Measurements from ENCODE around the gene COLEC12.

The COLEC12 gene

GRCh38 chr18:435940-436339 lies 64.6 kb downstream of the COLEC12 start:
- no peak overlapping the region for H3K4me3 ChIP-seq (ENCODE audit: low read depth, low read length)
- TF ChIP-seq MYC (IDR thresholded peaks at IDR 0.05; ENCODE audit: low read depth, low read length) (no peak), POLR2A (IDR thresholded peaks at IDR 0.05; ENCODE audit: extremely low read depth, insufficient read length) (no peak), CTCF (IDR thresholded peaks at IDR 0.05; ENCODE audit: low read depth, low read length) (no peak), MAX (IDR thresholded peaks at IDR 0.05; ENCODE audit: low read depth, low read length) (no peak)
- DNase-seq (ENCODE audit: low read depth), result no peak

GRCh38 chr18:434410-434809 lies 66.1 kb downstream of the COLEC12 start:
- no peak overlapping the region for H3K4me3 ChIP-seq (ENCODE audit: low read depth, low read length)
- DNase-seq (ENCODE audit: low read depth), result no peak
- TF ChIP-seq POLR2A (IDR thresholded peaks at IDR 0.05; ENCODE audit: extremely low read depth, insufficient read length) (no peak), MYC (IDR thresholded peaks at IDR 0.05; ENCODE audit: low read depth, low read length) (no peak), CTCF (IDR thresholded peaks at IDR 0.05; ENCODE audit: low read depth, low read length) (no peak), MAX (IDR thresholded peaks at IDR 0.05; ENCODE audit: low read depth, low read length) (no peak)

GRCh38 chr18:433960-434359 lies 66.5 kb downstream of the COLEC12 start:
- DNase-seq (ENCODE audit: low read depth), result no peak
- no peak overlapping the region for H3K4me3 ChIP-seq (ENCODE audit: low read depth, low read length)
- TF ChIP-seq MYC (IDR thresholded peaks at IDR 0.05; ENCODE audit: low read depth, low read length), result no peak
- TF ChIP-seq MAX (IDR thresholded peaks at IDR 0.05; ENCODE audit: low read depth, low read length), result no peak
- TF ChIP-seq CTCF (IDR thresholded peaks at IDR 0.05; ENCODE audit: low read depth, low read length), result no peak
- TF ChIP-seq POLR2A (IDR thresholded peaks at IDR 0.05; ENCODE audit: extremely low read depth, insufficient read length), result no peak

GRCh38 chr18:433298-433697 lies 67.2 kb downstream of the COLEC12 start:
- no peak for DNase-seq (ENCODE audit: low read depth)
- no peak overlapping the region for H3K4me3 ChIP-seq (ENCODE audit: low read depth, low read length)
- TF ChIP-seq MYC (IDR thresholded peaks at IDR 0.05; ENCODE audit: low read depth, low read length) (no peak), MAX (IDR thresholded peaks at IDR 0.05; ENCODE audit: low read depth, low read length) (no peak), CTCF (IDR thresholded peaks at IDR 0.05; ENCODE audit: low read depth, low read length) (no peak), POLR2A (IDR thresholded peaks at IDR 0.05; ENCODE audit: extremely low read depth, insufficient read length) (no peak)

DNA sequence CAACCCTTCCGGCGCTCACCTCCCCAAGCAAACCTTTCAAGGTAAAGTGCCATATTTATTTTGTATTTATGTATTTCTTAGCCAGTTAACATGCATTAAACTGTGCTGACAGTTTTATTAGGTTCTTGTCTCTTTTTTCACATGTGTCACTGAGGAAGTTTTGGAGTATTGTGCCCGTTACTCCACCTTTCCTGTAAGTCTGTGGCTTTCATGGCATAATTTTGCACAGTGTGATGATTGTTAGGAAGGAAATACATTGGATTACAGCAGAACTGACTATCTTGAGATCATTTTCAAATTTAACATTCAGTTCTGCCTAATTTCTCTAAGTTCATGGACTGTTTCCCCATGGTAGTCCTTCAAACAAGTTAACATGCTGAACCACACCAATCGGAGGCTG lies 67.7 kb downstream of the COLEC12 start:
- no peak overlapping the region for H3K4me3 ChIP-seq (ENCODE audit: low read depth, low read length)
- DNase-seq (ENCODE audit: low read depth), result no peak
- TF ChIP-seq CTCF (IDR thresholded peaks at IDR 0.05; ENCODE audit: low read depth, low read length) (no peak), MYC (IDR thresholded peaks at IDR 0.05; ENCODE audit: low read depth, low read length) (no peak), POLR2A (IDR thresholded peaks at IDR 0.05; ENCODE audit: extremely low read depth, insufficient read length) (no peak), MAX (IDR thresholded peaks at IDR 0.05; ENCODE audit: low read depth, low read length) (no peak)

DNA sequence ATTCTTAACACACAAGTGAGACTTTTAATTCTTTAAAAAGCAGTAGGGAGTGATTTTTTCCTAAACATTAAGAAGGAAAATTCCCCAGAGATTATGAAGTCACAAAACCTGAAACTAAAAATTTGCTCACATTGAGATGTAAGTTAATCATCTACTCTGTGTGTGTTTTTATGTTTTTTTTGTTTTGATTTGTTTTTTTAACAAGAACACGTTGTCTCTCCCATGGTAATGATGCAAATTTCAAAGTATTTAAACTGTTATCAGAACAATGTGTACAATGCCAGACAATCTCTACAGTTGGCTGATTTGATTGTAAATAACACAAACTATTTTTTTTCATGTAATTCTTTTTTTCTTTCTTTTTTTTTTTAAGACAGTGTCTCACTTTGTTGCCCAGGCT lies 71.5 kb downstream of the COLEC12 start:
- TF ChIP-seq MYC (IDR thresholded peaks at IDR 0.05; ENCODE audit: low read depth, low read length) (no peak), POLR2A (IDR thresholded peaks at IDR 0.05; ENCODE audit: extremely low read depth, insufficient read length) (no peak)
- no peak overlapping the region for H3K4me3 ChIP-seq (ENCODE audit: low read depth, low read length)
- DNase-seq (ENCODE audit: low read depth), result no peak
